Calu3 (cell line): ENCODE measurements around the gene RCBTB2. TPM values are rescaled to one million over a fixed set of nuclear protein-coding genes. Genes with fewer than 3 reads are reported as not detected.
"Not testable (repeated sequence)": the region's sequence is repeated elsewhere in the genome, so short reads cannot be mapped to it uniquely, and the experiment has no call there.

Experiments used
- BruUV-seq: library from RNA; stranded (reverse); fragments of 400-500 nt; replicated peaks from 2 replicates; lab custom pipeline; 2021; lab: Mats Ljungman, UMichigan
- CTCF ChIA-PET: fragments of 300-600 bp; sonication (Branson Sonifier 250); formaldehyde crosslinking; loops from one replicate; lab custom pipeline; 2022; ENCODE audit warnings: antibody characterized with exemption; lab: Charles Lee
- DNase-seq: peaks from one replicate; pipeline ENCODE4 v3.0.0; 2022
- H3K27ac Mint-ChIP-seq: one replicate; pipeline ENCODE4 v1.8.0; 2022; ENCODE audit warnings: mixed read lengths; ENCODE audit not compliant: unreplicated experiment
- H3K27me3 Mint-ChIP-seq: one replicate; pipeline ENCODE4 v1.8.0; 2022; ENCODE audit warnings: mixed read lengths; ENCODE audit not compliant: unreplicated experiment
- H3K36me3 Mint-ChIP-seq: one replicate; pipeline ENCODE4 v1.8.0; 2022; ENCODE audit warnings: mild to moderate bottlenecking, moderate library complexity, mixed read lengths; ENCODE audit not compliant: insufficient read depth, unreplicated experiment
- H3K4me1 Mint-ChIP-seq: one replicate; pipeline ENCODE4 v1.8.0; 2022; ENCODE audit warnings: mild to moderate bottlenecking, low read depth, mixed read lengths; ENCODE audit not compliant: unreplicated experiment
- H3K4me3 Mint-ChIP-seq: one replicate; pipeline ENCODE4 v1.8.0; 2022; ENCODE audit warnings: mild to moderate bottlenecking, low read depth, moderate library complexity, mixed read lengths; ENCODE audit not compliant: unreplicated experiment
- H3K9me3 Mint-ChIP-seq: one replicate; pipeline ENCODE4 v1.8.0; 2022; ENCODE audit warnings: low read depth, mixed read lengths; ENCODE audit not compliant: unreplicated experiment
- intact Hi-C: fragments of 100-400 bp; cut with micrococcal nuclease; formaldehyde crosslinking; loops from one replicate; pipeline ENCODE4 v1.10.0; 2022; ENCODE audit not compliant: unreplicated experiment
- total RNA-seq: library from RNA; stranded (reverse); gene quantifications from 2 replicates; pipeline ENCODE4 v1.2.3, GENCODE V29; 2022
- TF ChIP-seq, protein P1 (sequence below): fragments of 200-600 bp; IDR thresholded peaks from one replicate; pipeline ENCODE4 v1.8.0; 2022; ENCODE audit warnings: antibody characterized with exemption; ENCODE audit not compliant: unreplicated experiment

RCBTB2 gene
- total RNA-seq, 1 experiment from 2014 or later, result 3.7 TPM

DNA sequence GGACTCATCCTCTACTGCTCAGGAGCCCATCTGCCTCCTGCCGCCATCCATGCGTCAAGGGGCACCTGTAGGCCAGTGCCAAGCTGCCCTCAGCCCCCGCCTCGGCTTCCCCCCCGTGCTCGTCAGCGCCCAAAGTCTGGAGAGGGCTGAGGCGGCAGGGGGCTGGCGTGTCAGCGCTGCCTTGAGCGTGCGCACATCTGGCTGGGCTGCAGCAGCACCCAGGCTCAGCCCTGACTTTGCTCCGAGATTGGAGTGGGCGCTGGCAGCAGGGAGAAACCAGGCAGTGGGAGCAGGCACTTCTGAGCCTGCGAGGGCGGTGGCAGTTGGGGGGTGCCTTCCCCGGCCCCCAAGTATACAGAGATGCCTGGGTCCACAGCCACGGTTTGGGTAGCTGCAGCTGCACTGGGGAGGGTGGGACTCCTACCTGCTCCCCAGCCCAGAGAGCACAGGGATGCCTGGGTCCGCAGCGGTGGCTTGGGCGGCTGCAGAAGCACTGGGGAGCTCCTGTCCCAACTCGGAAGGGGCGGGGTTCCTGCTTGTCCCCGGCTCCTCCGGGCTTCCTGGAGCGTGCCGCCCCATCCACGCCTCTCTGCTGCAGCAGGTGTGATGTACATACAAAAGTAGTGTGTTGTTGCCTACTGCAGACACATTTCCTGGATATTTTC, 75.2 kb downstream of the RCBTB2 start:
- Mint-ChIP-seq H3K36me3 (peaks cover 5% of the 10 kb centered on the region), H3K4me3 (no peak overlapping the region), H3K9me3 (no peaks in the 10 kb centered on the region), H3K27ac (no peak overlapping the region), H3K4me1 (no peaks in the 10 kb centered on the region), H3K27me3 (no peaks in the 10 kb centered on the region)
- TF ChIP-seq, protein P1, sequence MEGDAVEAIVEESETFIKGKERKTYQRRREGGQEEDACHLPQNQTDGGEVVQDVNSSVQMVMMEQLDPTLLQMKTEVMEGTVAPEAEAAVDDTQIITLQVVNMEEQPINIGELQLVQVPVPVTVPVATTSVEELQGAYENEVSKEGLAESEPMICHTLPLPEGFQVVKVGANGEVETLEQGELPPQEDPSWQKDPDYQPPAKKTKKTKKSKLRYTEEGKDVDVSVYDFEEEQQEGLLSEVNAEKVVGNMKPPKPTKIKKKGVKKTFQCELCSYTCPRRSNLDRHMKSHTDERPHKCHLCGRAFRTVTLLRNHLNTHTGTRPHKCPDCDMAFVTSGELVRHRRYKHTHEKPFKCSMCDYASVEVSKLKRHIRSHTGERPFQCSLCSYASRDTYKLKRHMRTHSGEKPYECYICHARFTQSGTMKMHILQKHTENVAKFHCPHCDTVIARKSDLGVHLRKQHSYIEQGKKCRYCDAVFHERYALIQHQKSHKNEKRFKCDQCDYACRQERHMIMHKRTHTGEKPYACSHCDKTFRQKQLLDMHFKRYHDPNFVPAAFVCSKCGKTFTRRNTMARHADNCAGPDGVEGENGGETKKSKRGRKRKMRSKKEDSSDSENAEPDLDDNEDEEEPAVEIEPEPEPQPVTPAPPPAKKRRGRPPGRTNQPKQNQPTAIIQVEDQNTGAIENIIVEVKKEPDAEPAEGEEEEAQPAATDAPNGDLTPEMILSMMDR, result no peak
- CTCF ChIA-PET, result no interaction called here
- DNase-seq, result no peak
- intact Hi-C loops, result no loop called here
- BruUV-seq, result no TSS peak

DNA sequence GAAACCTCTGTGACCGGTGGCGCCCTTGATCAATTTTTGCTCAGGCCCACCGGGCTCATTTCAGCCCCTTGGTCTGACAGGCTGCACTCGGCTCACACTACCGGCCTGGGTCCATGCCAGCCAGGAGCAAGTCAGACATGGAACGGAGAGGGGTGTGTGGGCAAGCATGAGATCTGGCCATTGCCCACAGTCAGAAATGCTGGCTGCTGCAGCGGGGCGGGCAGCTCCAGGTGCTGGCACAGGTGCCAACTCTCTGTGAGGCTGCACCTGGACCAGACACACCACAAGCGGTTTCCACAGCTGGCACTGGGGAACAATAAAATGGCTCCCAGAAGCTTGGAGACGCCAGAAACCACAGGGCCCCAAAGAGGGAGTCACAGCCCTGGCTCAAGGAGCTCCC, 76.3 kb downstream of the RCBTB2 start:
- no peaks in the 10 kb centered on the region for H3K27me3 Mint-ChIP-seq
- no peak overlapping the region for H3K27ac Mint-ChIP-seq
- CTCF ChIA-PET, result no interaction called here
- DNase-seq, result no peak
- H3K4me3 Mint-ChIP-seq, result no peak overlapping the region
- H3K36me3 Mint-ChIP-seq, result no peaks in the 10 kb centered on the region
- no peaks in the 10 kb centered on the region for H3K4me1 Mint-ChIP-seq
- no peaks in the 10 kb centered on the region for H3K9me3 Mint-ChIP-seq
- intact Hi-C loops, result no loop called here
- BruUV-seq, result no TSS peak
- TF ChIP-seq, protein P1, result no peak

DNA sequence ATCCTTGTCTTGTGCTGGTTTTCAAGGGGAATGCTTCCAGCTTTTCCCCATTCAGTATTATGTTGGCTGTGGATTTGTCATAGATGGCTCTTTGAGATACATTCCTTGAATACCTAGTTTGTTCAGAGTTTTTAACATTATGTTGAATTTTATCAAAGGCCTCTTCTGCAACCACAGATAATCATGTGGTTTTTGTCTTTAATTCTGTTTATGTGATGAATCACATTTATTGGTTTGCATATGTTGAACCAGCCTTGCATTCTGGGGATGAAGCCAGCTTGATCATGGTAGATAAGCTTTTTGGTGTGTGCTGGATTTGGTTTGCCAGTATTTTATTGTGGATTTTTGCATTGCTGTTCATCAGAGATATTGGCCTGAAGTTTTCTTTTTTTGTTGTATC, 81.7 kb downstream of the RCBTB2 start:
- H3K36me3 Mint-ChIP-seq, H3K27ac Mint-ChIP-seq, DNase-seq, H3K27me3 Mint-ChIP-seq, intact Hi-C loops, H3K9me3 Mint-ChIP-seq, CTCF ChIA-PET, BruUV-seq, H3K4me1 Mint-ChIP-seq, H3K4me3 Mint-ChIP-seq: not testable (repeated sequence)

DNA sequence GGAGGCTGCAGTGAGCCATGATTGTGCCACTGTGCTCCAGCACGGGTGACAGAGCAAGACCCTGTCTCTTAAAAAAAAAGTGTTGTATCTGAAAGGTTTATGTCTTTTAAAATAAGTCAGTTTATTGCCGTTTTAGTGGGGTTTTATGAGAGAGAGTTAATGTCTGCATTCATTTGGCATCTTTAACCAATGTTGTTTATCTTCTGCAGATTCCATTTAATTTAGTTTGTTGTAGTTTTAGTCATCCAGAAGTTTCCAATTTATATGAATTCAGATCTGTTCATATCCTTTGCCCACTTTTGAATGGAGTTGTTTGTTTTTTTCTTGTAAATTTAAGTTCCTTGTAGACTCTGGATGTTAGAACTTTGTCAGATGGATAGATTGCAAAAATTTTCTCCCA, 83.2 kb downstream of the RCBTB2 start:
- Mint-ChIP-seq H3K36me3 (no peaks in the 10 kb centered on the region), H3K27me3 (no peaks in the 10 kb centered on the region), H3K27ac (no peak overlapping the region), H3K9me3 (peaks cover 4% of the 10 kb centered on the region), H3K4me1 (peaks cover 10% of the 10 kb centered on the region), H3K4me3 (no peak overlapping the region)
- CTCF ChIA-PET, result no interaction called here
- DNase-seq, result no peak
- TF ChIP-seq, protein P1, result no peak
- intact Hi-C loops, result loop anchor here (5.0 kb wide), 1 partner anchor 37 kb away; the partner anchor contains the start of gene LPAR6
- BruUV-seq, result no TSS peak

DNA sequence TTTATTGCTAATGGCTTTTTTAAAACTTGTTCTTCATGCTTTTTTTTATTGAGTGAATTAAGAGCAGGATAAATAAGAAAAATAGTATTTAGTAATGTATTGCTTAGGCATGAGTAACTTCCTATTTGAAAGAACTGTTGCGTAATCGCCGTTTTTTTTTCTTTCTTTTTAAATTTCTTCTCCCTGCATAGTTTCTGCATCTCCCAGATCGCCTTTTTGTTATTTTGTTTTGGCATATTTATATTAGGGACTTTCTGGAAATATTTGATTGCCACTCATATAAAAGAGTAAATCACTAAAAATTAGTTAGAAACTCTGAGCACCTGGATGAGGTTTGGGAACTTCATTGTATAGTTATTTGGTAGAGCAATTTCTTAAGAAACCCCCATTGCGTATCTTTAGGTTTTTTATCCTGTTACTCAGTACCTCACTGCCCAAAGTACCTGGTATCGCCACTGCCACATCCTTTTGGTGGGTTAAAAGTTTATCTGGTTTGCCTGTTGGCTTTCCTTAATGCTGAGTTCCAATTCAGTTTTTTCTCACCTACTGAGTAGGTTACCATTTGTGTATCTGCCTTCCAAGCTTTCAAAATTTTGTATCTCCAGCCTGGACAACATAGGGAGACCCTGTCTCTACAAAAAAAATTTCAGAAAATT, 83.8 kb downstream of the RCBTB2 start:
- CTCF ChIA-PET, result no interaction called here
- H3K9me3 Mint-ChIP-seq, result peaks cover 4% of the 10 kb centered on the region
- intact Hi-C loops, result loop anchor here (5.0 kb wide), 1 partner anchor 37 kb away; the partner anchor contains the start of gene LPAR6
- no peak overlapping the region for H3K4me3 Mint-ChIP-seq
- no peak for DNase-seq
- BruUV-seq, result no TSS peak
- peaks cover 10% of the 10 kb centered on the region for H3K4me1 Mint-ChIP-seq
- no peaks in the 10 kb centered on the region for H3K36me3 Mint-ChIP-seq
- TF ChIP-seq, protein P1, result no peak
- no peaks in the 10 kb centered on the region for H3K27me3 Mint-ChIP-seq
- no peak overlapping the region for H3K27ac Mint-ChIP-seq
